Measurements from ENCODE around the gene TCL1B. TPM values are rescaled to one million over a fixed set of nuclear protein-coding genes. Genes with fewer than 3 reads are reported as not detected.

TCL1B gene
- under 1 TPM; 0.30 to 0.42 (median 0.36) TPM for polyA plus RNA-seq (ENCODE audit: insufficient read length in 3 of 3)
- long read RNA-seq, donor 1, result 0 reads
- long read RNA-seq, donor 2, result 0 reads
- long read RNA-seq, donor 3, result 0 reads
- long read RNA-seq, donor 4, result 0 reads
- long read RNA-seq, donor 5, result 0 reads
- long read RNA-seq, donor 6, result 0 reads
- long read RNA-seq, donor 7, result 0 reads
- long read RNA-seq, donor 8, result 0 reads
- long read RNA-seq, donor 9, result 0 reads
- long read RNA-seq, donor 10, result 0 reads
- long read RNA-seq, donor 11, result 0 reads
- long read RNA-seq, donor 12, result 0 reads
- long read RNA-seq, donor 13, result 0 reads
- long read RNA-seq, donor 14, result 0 reads
- long read RNA-seq, donor 15, result 0 reads
- long read RNA-seq, donor 16, result 0 reads

GRCh38 chr14:95685978-95686922 lies at the start of gene TCL1B:
Gene TCL1B, plus strand, starts transcription at chr14:95686426. Its CDS starts 42 bp downstream, at chr14:95686468.
- no peak for DNase-seq (ENCODE audit: extremely low read depth in 1 of 11, low read depth in 9 of 11, low spot score in 4 of 11)

DNA sequence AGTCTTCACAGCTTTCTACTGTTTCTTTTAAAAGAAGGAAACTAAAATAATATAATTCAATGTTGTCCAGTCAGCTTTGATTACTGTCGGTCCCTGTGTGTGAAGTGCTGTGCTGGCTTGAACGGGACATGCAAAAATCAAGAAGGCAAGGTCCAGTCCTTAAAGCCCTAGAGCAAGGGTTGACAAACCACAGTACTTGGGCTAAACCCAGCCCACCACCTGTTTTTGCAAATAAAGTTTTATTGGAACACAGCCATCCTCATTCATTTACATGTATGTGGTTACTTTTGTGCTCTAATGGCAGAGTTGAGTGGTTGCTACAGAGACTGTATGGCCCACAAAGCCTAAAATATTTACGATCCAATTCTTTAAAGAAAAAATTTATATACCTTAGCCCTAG lies 41.2 kb upstream of the TCL1B start:
- no peak for DNase-seq (ENCODE audit: extremely low read depth in 1 of 11, low read depth in 9 of 11, low spot score in 4 of 11)

GRCh38 chr14:95645389-95645996 lies 40.7 kb upstream of the TCL1B start:
- no peak for DNase-seq (ENCODE audit: extremely low read depth in 1 of 11, low read depth in 9 of 11, low spot score in 4 of 11)

DNA sequence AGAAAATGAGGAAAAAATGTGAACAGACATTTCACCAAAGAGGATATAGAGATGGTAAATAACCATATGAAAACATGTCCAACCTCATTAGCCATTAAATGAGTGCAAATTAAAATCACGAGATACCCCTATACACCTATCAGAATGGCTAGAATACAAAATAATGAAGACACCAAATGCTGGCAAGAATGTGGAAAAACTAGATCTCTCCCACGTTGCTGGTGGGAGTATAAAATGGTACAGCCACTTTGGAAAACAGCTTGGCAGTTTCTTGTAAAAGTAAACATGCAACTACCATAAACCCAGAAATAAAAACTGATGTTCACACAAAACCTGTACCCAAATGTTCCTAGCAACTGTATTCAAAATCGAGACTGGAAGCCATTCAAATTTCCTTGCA lies 38.3 kb upstream of the TCL1B start:
- DNase-seq (ENCODE audit: extremely low read depth in 1 of 11, low read depth in 9 of 11, low spot score in 4 of 11), result no peak

- DNase-seq (ENCODE audit: extremely low read depth in 1 of 11, low read depth in 9 of 11, low spot score in 4 of 11), result no peak
Measured at GRCh38 chr14:95649230-95649629, 37.0 kb upstream of the TCL1B start.

GRCh38 chr14:95651028-95651427 lies 35.2 kb upstream of the TCL1B start:
- DNase-seq (ENCODE audit: extremely low read depth in 1 of 11, low read depth in 9 of 11, low spot score in 4 of 11), result no peak

- peak in 4 of 11 donors; percentile 25 to 66 (median 56) for DNase-seq (ENCODE audit: extremely low read depth in 1 of 11, low read depth in 9 of 11, low spot score in 4 of 11)
Measured at GRCh38 chr14:95651821-95652583, 34.2 kb upstream of the TCL1B start.

DNA sequence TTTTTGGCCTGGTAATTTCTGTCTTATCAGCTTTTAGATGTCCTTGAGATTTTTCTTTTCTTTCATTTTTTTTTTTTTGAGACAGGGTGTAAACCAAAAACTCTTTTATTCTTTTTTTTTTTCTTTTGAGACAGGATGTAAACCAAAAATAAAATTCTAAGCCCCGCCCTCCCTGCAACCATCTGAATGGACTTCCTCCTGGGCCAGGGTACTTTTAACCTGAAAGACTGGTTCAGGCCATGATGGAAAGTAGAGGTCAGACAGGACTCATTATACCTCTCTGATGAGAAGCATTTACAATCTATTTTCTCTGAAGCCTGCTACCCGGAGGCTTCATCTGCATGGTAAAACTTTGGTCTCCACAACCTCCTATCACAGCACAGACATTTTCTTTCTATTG lies 33.5 kb upstream of the TCL1B start:
- DNase-seq (ENCODE audit: extremely low read depth in 1 of 11, low read depth in 9 of 11, low spot score in 4 of 11), result no peak

DNA sequence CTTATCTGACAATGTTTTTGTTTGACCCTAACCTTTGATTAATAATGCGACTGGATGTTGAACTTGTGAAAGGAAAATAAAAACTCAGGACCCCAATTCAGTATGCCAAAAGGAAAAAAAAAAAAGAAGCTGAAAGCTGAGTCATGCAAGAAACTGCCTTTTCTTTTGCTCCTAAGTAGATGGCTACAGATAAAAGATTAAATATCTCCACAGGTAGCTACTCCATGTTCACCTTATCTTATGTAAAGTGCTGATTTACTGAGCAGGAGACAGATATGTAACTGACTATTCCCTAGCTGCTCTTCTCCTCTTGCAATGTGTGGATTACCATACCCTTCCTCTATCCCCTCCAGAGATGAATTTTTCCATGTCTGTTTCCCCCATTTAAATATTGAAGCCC lies 30.8 kb upstream of the TCL1B start:
- no peak for DNase-seq (ENCODE audit: extremely low read depth in 1 of 11, low read depth in 9 of 11, low spot score in 4 of 11)

DNA sequence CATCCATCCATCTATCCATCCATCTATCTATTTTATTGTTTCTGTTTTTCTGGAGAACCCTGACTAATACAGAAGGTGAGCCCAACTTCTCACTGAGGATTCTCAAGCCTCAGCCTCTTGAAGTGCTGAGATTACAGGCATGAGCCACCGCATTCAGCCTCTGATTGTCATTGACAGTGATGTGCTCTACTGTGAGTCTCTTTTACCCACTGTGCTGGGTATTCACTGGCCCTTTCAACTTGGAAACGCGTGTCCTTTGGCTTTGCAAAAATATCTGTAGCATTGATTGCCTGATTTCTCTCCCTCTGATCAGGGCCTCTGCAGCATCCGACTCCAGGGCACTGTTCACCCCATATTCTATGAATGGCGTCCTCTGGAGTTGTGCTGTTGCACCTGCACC lies 29.6 kb upstream of the TCL1B start:
- DNase-seq (ENCODE audit: extremely low read depth in 1 of 11, low read depth in 9 of 11, low spot score in 4 of 11), result no peak

DNA sequence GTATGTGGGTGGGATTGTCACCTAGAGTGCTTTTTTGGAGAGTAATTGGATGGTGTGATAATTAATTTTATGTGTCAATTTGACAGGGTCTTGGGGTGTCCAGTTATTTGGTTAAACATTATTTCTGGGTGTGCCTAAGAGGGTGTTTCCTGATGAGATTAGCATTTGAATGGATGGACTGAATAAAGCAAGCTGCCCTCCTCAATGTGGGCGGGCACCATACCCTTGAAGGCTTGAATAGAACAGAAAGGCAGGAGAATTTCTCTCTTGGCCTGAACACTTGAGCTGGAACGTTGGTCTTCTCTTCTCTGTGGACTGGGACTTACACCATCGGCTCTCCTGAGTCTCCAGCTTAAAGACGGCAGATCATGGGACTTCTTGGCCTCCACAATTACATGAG lies 28.8 kb upstream of the TCL1B start:
- no peak for DNase-seq (ENCODE audit: extremely low read depth in 1 of 11, low read depth in 9 of 11, low spot score in 4 of 11)

DNA sequence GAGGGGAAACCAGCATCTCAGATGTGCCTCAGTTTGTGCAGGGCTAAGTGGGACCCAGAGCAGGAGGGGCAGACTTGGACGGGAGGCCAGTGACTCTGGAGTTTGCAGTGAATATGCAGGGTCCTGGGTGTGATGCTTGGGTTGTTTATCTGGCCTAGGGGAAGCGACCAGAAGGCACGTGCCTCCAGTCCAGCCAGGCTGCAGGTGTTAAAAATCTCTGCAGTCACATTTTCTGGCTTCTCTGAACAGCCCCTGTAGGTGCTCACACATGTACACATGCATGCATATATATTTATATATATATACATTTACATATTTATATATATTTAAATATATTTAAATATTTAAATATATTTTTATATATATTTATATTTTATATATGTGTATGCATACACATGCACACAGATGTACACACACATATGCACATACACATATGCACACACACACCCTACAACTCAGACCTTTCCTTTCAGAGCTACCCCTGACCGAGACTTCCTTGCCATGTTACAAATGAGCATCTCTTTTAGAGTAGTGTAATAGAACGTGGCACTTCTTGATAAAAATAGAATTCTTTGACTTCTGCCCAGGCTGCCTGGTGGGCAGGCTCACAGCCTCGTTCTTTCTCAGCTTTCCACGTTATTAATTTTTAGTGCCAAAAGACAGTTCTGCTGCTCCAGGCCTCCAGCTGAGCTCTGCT lies 26.8 kb upstream of the TCL1B start:
- no peak for DNase-seq (ENCODE audit: extremely low read depth in 1 of 11, low read depth in 9 of 11, low spot score in 4 of 11)

GRCh38 chr14:95659990-95660385 lies 26.2 kb upstream of the TCL1B start:
- no peak for DNase-seq (ENCODE audit: extremely low read depth in 1 of 11, low read depth in 9 of 11, low spot score in 4 of 11)

GRCh38 chr14:95660651-95661515 lies 25.3 kb upstream of the TCL1B start:
- DNase-seq (ENCODE audit: extremely low read depth in 1 of 11, low read depth in 9 of 11, low spot score in 4 of 11), result no peak

- no peak for DNase-seq (ENCODE audit: extremely low read depth in 1 of 11, low read depth in 9 of 11, low spot score in 4 of 11)
Measured at GRCh38 chr14:95662376-95663186, 23.6 kb upstream of the TCL1B start.

- DNase-seq (ENCODE audit: extremely low read depth in 1 of 11, low read depth in 9 of 11, low spot score in 4 of 11), result no peak
Measured at GRCh38 chr14:95663226-95663797, 22.9 kb upstream of the TCL1B start.
